Testis (tissue), 2 donors: ENCODE measurements around the gene CELA1.

Experiments used
- CTCF ChIP-seq, 3 experiments: fragments of 450-650 bp in 2 of 3; fragments of 200-600 bp in 1 of 3; sonication (generic) in 1 of 3; IDR thresholded peaks; one replicate each; pipeline ENCODE4 v1.5.1; 2016 to 2019; ENCODE audit warnings: antibody characterized with exemption in 3 of 3, mild to moderate bottlenecking in 2 of 3, moderate library complexity in 1 of 3
- POLR2A ChIP-seq: fragments of 450-650 bp; IDR thresholded peaks from one replicate; pipeline ENCODE4 v1.6.1; 2017; ENCODE audit warnings: antibody characterized with exemption, mild to moderate bottlenecking, moderate library complexity

- TF ChIP-seq CTCF (IDR thresholded peaks at IDR 0.05) (no peak), POLR2A (no peak)
Observed at GRCh38 chr12:51393676-51394545, 47.4 kb upstream of the CELA1 start.
